Inflammatory macrophage treated with lipopolysaccharide for 1 hour (primary cell): ENCODE results near the gene AADAT.
"Not testable (repeated sequence)": the region's sequence is repeated elsewhere in the genome, so short reads cannot be mapped to it uniquely, and the experiment has no call there.

Experiments used
- DNase-seq, 2 donors: peaks; one replicate each; pipeline ENCODE4 v3.0.0-alpha.2; 2020 to 2022

AADAT gene

DNA sequence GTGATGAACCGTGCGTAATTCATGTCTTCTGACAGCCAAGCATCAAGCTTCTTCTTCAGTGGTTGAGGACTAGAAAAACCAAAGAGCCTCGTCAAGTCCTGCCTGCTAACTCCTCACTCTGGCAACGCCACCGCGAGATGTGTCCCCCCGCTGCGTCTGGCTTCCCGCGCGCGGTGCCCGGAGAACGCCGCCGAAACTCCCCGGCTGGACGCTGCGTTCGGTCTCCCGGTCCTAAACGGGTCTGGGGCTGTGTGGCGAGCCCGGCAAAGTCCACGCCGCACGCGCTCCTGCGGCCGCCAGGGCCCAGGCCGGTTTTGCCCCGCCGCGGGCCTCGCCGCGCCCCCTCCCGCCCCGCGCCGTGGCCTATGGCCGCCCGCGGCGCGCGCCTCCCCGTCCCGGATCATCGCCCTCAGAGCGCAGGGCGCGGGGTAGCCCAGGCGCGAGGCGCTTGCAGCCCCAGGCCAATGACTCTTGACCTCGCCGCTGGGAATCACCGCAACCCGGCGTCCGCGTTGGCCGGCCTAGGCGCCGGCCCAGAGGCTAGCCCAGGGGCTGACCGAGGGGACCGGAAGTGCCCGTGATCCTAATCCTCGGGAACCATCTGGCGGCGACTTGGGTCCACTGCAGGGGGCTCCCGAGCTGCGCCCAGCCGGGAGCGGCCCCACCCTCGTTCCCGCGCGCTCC is at the start of gene AADAT:
AADAT (minus strand) TSS at position 289 of the 684 bp plus-strand sequence; CDS start at position 23, 266 bp downstream.
- peak; percentile 15 to 23 for DNase-seq

DNA sequence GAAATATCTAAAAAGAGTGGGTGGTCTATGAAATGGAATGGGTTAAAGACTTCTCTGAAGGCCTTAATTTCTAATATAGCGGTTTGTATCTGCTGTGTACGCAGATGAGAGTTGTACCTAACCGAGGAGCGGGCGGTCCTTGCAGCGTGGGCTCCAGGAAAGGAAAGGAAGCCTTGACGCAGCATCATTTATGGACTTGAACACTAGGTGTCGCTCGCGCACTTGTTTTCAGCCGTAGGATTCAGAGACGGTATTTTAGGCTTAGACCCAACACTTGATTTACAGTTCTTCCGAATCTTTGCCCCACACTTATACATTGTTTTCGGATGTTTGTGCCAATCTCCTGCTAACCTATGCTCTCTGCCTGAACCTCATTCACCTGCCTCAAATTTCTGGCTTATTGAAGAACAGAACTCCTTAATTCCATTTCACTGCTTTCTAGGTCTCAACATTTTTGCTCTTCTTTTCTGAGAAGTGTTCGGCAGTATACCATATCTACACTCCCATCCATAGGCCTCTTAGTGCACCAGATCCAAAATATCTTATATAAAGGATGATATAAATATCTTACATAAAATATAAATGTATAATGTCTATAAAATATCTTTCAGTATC is 48.9 kb upstream of the AADAT start:
- peak; percentile 54 to 92 for DNase-seq

DNA sequence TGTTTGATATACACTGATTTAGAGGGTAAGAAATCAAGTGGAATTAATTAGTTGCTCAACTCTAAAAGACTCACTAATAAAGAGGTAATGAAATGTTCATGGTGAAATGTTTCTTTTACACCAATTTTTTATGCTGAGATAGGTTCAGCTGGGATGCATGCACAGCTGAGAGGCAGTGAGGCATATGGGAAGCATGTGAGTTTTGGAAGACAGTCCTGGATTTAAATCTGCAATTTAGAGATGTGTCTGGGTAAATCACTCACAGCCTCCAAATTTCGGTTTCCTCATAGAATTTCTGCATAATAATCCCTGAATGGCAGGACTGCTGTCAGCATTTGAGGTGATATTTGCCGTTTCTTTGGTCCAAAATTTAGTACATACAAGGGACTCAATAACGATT is 48.2 kb upstream of the AADAT start:
- no peak for DNase-seq

DNA sequence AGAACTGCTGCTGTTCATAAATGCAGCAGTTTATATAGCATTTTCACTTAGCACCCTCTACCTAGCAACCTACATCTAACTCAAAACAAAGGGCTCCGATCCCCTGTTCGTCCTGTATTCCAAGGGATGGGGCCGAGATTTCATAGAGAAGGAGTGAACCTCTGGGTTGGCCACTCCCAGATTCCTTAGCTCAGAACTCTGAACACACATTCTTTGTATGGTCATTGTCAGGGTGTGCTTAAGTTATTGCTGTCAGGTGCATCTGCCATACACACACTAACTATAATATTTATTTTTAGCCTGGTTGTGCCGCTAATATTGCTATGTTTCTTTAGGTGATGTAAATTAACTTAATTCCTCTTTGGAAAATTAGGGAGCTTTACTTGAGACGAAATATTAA is 47.7 kb upstream of the AADAT start:
- no peak for DNase-seq

DNA sequence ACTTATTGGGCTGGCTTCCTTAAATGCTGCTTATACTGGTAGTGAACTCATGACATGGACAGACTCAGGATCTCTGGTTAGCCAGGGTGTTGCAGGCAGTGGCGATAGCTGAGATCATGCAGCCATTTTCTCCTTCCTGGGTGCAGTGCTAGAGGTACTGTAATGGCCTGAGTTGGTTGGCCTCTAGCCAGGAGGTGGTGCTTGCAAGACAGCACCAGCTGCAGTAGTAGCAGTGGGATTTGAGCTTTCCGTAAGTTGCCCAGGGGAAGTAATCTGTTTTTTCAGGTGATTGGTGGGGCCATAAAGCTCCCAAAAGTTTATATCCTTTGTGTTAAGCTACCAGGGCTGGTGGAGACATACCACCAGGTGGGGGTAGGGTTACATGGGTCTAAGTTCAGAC is 45.1 kb upstream of the AADAT start:
- no peak for DNase-seq

DNA sequence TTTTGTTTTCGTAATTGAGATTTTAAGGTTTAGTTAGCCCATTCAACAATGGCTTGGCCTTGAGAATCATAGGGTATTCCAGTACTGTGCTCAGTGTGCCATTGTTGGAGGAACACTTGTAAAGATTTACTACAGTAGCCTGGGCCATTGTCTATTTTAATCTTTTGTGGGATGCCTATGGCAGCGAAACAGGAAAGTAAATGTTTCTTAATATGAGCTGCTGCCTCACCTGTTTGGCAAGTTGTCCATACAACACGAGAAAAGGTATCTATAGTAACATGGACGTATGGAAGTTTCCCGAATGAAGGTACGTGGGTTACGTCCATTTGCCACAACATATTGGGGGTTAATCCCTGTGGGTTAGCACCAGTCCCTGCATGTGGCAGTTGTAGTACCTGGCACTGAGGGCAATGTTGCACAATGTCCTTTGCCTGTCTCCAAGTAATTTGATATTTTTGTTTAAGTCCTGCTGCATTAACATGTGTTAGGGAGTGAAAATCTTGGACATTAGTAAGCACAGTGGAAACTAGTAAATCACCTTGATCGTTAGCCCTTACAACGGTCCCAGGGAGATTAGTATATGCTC is 38.6 kb upstream of the AADAT start:
- no peak for DNase-seq

DNA sequence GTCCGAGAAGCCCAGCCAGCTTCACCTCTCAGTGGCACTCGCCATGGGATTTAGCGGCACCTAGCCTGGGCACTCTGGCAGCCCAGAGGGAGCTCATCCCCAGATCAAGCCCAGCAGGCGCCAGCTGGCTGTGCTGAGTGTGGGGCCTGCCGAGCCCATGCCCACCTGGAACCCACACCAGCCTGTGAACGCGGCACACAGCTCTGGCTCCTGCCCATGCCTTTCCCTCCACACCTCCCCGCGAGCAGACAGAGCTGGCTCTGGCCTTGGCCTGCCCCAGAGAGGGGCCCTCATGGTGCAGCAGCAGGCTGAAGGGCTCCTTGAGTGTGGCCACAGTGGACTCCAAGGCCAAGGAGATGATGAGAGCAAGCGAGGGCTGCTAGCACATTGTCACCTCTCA is 38.0 kb upstream of the AADAT start:
- no peak for DNase-seq

DNA sequence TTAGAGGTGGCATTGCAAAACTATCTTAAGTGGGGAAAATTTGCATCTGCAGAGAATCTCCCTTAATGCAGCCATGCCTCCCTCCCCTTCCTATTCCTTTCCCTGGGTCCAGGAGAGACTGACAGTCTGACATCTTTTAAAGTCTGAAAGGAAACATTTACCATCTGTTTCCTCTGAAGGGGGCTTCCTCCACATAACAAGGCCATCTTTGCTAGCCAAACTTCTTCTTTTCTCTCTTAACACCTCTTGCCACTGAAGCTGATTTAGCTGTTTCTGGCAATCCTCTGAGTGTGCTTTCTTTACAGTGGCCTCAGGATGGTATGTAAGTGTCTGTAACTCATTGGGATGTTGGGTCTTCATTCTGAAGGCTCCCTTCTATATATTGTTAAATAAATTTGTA is 34.6 kb upstream of the AADAT start:
- DNase-seq, result no peak

DNA sequence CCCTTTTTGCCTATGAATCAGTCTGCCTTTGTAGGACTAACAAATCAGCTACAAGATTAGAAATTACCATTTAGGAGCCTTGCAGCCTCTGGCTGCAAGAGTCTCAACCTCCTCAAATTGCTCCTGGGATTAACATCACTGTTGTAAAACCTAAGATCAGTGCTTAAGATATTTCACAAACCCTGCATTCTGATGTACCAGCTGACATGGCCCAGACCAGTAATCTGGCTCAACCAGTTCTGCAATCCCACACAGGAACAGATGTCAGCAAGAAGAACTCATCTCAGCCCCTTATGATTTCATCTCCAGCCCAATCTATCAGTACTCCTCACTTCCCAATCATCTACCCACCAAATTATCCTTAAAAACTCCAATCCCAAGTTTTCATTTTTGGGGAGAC is 32.5 kb upstream of the AADAT start:
- DNase-seq, result no peak

DNA sequence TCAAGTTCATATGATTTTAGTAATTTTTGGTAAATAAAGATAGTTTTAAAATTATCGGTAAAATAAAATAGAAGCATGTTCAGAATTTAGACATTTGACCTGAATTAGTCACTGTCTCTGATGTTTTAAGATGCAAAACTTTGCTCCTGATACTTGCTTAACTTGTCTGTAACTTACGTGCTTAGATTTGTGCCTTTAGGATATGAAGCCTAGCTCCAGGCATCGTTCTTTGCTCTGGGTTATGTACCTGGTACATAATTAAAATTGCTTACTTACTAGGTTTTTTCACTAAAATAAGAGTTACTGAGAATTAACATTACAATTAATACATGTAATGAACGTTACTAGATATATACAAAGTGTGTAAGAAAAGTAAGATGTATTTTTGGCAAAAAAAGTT is 24.9 kb upstream of the AADAT start:
- no peak for DNase-seq

DNA sequence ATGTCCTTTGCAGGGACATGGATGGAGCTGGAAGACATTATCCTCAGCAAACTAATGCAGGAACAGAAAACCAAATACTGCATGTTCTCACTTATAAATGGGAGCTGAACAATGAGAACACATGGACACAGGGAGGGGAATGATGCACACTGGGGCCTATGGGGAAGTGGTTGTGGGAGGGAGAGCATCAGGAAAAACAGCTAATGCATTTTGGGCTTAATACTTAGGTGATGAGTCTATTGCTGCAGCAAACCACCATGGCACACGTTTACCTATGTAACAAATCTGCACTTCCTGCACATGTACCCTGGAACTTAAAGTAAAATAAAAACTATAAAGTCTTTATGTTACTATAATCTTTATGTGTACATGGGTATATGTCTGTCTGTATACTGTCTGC is 24.4 kb upstream of the AADAT start:
- DNase-seq, result not testable (repeated sequence)

DNA sequence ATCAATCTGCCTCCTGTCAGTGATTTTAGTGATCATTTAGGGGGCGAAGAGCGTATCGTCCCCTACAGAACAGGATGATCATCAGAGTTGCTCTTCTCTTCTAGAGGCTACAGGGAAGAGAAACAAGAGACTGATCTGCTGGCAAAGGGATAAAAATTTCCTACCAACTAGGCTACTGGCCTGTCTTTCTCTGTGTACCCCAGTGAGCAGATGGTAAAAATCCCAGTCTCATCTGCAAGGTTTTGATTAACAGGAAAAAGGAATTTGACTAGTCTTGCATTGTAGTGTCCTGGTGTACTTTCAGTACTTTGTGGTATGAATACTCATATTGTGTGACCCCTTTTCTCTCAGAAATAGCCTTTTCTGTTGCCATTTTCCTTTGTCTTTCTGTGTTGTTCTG is 21.8 kb upstream of the AADAT start:
- DNase-seq, result no peak

DNA sequence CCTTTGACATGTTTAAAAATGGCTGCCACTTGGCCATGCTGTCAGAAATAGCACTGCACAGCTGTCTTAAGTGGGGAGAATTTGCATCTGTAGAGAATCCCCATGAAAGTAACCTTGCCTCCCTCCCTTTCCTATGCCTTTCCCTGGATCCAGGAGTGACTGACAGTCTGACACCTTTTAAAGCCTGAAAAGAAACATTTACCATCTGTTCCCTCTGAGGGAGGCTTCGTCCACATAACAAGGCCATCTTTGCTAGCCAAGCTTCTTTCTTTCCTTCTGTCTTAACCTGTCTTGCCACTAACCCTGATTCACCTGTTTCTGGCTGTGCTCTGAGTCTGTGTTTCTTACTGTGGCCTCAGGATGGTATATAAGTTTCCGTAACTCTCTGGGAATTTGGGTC is 21.3 kb upstream of the AADAT start:
- DNase-seq, result no peak

DNA sequence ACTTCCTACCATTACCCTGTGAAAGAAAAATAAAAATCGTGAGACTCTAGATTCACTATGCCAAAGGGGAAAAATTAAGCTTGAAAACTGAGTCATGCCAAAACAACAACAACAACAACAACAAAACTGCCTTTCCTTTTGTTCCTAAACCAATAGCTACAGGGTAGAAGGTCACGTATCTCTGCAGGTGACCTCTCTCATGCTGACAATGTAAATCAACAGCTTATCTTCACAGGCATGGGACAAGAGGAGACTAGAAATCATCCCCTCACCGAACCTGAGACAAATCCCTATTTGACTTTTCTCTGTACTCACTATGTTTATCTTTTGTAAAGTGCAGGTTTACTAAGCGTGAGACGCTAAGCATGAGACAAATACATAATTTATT is 20.5 kb upstream of the AADAT start:
- no peak for DNase-seq

DNA sequence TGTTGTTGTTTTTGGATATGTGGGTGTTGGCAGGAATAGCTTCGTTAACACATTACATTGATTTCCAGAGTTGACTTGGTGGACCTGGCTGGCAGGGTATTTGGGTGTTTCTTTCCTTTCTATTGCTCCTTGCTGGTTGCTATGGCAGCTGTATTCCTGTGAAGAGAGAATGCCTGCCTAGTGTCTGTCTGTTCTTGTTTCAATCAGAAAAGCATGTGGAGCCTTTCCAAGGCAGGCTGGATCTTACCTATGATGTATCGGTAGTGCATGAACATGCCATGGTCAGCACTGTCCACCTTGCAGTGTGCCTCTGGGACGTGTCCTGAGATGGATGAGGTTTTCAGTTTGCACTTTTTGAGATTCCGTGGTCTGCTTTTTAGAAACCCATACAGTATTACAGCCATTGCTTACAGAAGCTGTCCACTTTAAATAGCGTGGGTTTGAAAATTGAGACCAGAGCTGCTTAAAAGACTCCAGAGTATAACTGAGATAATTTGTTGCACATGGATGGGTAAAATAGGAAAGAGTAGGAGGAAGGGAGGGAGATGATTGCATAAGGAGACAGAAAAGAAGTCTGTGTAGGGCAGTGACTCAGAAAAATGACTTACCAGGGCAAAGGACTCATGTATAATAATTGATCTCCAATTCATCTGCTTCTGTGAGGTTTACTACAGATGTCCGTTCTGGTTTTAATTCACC is 20.0 kb upstream of the AADAT start:
- DNase-seq, result peak in 1 of 2 donors; percentile 4

DNA sequence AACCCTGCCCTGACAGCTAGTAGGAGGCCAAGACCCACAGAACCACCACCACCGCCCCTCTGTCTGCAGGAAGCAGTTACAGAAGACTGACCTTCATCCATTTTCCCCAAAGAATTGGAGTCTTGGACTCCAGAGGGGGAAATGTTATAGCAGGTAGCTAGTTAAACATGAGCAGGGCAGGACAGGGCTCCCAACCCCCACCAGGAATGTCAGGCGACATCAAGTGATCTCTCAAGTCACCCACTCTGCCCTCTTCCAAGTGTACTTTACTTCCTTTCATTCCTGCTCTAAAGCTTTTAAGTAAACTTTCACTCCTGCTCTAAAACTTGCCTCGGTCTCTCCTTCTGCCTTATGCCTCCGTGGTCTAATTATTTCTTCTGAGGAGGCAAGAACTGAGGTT is 17.1 kb upstream of the AADAT start:
- no peak for DNase-seq

DNA sequence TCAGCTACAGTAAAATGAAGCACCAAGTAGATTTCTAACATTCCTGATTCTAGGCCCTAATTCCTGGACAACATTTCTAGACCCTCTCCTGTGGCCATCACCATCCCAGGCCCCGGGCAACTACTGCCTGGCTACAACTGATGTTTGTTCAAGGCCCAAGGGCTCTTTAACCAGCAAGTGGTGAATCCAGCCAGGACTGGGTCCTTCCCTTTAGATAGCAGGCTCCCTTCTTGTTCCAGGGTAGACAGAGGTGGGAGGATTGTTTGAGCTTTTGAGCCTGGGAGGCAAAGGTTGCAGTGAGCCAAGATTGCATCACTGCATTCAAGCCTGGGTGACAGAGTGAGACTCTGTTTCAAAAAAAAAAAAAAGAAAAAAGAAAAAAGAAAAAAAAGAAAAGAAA is 12.7 kb upstream of the AADAT start:
- DNase-seq, result no peak

DNA sequence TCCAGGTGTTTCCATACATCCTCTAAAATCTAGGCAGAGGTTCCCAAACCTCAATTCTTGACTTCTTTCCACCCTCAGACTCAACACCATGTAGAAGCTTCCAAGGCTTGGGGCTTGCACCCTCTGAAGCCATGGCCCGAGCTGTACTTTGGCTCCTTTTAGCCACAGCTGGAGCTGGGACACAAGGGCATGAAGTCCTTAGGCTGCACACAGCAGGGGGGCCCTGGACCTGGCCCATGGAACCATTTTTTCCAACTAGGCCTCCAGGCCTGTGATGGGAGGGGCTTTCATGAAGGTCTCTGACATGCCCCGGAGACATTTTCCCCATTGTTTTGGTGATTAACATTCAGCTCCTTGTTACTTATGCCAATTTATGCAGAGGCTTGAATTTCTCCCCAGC is 8.4 kb upstream of the AADAT start:
- DNase-seq, result not testable (repeated sequence)

DNA sequence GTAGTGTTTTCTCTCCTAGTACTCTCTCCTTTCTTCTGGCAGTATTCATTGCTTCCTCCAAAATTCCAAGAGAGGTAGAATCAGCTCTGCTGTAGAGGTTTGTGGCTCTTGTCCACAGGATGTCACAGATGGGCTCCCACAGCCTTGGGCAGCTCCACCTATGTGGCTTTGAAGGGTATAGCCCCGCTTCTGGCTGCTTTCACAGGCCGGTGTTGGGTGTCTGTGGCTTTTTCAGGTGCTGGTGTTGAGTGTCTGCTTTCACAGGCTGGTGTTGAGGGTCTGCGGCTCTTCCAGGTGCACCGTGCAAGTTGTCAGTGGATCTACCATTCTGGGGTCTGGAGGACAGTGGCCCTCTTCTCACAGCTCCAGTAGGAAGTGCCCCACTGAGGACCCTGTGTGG is 7.9 kb upstream of the AADAT start:
- DNase-seq, result no peak

DNA sequence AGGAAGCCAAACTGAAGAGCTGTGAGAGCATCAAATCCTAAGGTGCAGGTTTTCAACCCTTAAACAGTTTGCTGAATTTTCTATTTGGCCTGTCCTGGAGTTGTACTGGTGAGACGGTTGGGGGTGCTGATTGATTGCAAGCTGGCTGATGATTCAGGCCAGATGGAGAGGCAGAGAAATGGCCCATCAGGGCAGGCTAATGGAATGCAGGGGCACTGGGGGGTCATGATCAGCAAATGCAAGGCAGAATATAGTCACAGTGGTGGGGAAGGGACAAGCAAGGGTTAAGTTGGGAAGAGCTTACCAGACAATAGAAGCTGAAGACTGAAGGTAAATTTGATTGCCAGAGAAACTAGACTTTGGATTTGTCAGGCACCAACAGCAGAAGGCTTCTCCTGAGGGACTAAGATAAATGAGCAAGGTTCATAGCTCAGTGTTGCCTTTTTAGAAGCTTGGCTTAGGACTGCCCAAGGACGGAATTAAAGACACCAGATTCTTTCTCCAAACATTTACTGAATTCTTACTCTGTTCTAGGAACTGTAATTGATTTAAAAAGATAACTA is 4.3 kb upstream of the AADAT start:
- DNase-seq, result no peak

DNA sequence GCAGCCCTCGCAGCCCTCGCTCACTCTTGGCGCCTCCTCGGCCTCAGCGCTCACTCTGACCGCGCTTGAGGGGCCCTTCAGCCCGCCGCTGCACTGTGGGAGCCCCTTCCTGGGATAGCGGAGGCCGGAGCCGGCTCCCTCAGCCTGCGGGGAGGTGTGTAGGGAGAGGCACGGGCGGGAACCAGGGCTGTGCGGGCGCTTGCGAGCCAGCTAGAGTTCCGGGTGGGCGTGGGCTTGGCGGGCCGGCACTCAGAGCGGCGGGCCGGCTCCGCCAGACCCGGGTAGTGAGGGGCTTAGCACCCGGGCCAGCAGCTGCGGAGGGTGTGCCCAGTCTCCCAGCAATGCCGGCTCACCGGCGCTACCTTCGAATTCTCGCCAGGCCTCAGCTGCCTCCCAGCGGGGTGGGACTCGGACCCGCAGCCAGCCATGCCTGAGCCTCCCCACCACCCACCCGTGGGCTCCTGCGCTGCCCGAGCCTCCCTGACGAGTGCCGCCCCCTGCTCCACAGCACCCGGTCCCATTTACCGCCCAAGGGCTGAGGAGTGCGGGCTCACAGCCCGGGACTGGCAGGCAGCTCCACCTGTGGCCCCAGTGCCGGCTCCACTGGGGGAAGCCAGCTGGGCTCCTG is 1.4 kb upstream of the AADAT start:
- DNase-seq, result no peak

DNA sequence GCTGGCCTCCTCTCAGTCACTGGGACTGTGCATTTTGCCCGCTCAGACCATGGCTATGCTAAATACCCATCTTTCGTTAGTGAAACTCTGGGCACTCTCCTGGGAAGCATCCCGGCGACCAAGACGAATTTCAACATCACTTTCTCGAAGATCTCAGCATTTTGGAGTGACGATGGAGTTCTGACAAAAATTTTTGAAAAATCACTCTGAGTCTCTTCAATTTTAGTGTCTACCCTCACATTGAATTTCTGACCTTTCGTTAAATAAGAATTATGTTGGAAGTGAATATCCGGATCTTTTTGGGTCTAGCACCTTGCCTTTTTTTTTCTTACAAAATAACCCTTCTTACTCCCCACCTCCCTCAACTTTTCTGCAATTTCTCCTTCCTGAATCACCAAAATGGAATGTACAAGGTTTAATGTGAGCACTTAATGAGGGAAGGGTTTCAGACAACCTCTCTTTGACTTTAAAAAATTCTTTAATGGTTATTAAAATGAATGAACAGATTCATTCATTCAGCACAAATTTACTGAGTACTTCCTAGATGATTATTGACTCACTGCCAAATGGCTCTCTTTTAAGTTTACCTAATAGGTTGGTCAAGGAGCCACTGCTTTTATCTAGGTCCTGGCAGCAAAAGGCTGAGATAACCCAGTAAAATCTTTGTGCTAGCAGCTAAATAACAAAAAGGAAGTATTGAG is 746 bp upstream of the AADAT start:
- DNase-seq, result no peak

DNA sequence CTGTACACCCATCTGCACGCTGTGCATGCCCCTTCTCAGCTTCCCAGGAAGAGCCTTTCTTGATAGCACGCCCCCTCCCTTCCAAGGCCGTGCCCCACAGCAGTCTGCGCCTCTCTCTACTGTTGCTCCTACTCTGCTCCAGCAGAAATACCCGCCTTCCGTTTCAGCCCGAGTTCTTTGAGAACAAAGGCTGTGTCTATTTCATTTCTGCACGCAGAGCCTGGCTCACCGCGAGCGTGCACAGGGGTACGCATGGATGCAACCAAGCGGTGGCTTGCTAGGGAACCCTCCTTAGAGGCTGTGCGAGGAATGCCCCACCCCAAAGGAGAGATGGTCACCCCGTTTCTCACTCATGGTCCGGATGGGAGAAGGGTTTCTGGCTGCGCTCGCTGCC is 485 bp downstream of the AADAT start:
- DNase-seq, result no peak
